Neural progenitor cell (in vitro differentiated cells): ENCODE measurements around the gene CHD2.

Experiments
- CTCF ChIP-seq: fragments of 200-600 bp; sonication (generic); IDR thresholded peaks from 2 replicates; pipeline ENCODE4 v1.5.1; 2017; ENCODE audit warnings: antibody characterized with exemption, mild to moderate bottlenecking
- EZH2 ChIP-seq: fragments of 200-600 bp; sonication (generic); IDR thresholded peaks from 2 replicates; pipeline ENCODE4 v1.6.1; 2017; ENCODE audit warnings: antibody characterized with exemption, mild to moderate bottlenecking, moderate library complexity
- EZH2phosphoT487 ChIP-seq: fragments of 200-600 bp; sonication (generic); IDR thresholded peaks from 2 replicates; pipeline ENCODE4 v1.6.1; 2017; ENCODE audit warnings: antibody characterized with exemption

GRCh38 chr15:92864127-92864814 is 35.9 kb upstream of the CHD2 start:
- TF ChIP-seq CTCF (no peak), EZH2 (no peak), EZH2phosphoT487 (no peak)
